A549 (cell line): Measurements from ENCODE around the gene MGRN1.

Experiments
- BHLHE40 ChIP-seq: IDR thresholded peaks from 2 replicates; pipeline ENCODE4 v1.6.1; 2012; ENCODE audit warnings: low read depth, low read length, inconsistent platforms
- CHD2 ChIP-seq: fragments of 150-350 bp; IDR thresholded peaks from 2 replicates; pipeline ENCODE4 v1.6.1; 2014; ENCODE audit warnings: low read length; ENCODE audit not compliant: partially characterized antibody
- EHF ChIP-seq: fragments of 250-450 bp; sonication (Bioruptor Pico); IDR thresholded peaks from 2 replicates; pipeline ENCODE4 v1.5.0; 2020; ENCODE audit warnings: mild to moderate bottlenecking
- EHMT2 ChIP-seq: fragments of 200-600 bp; sonication (generic); IDR thresholded peaks from 2 replicates; pipeline ENCODE4 v1.6.1; 2016; ENCODE audit warnings: antibody characterized with exemption, low read depth, mild to moderate bottlenecking, moderate library complexity
- EP300 ChIP-seq, 2 experiments: fragments of >200 bp; sonication (Bioruptor Twin); formaldehyde crosslinking; IDR thresholded peaks; 2 replicates in 1 of 2; 3 replicates in 1 of 2; pipeline ENCODE4 v1.6.1; 2016 to 2017
- JUN ChIP-seq, 2 experiments: fragments of >200 bp; sonication (Bioruptor Twin); formaldehyde crosslinking; IDR thresholded peaks; 2 replicates in 1 of 2; 3 replicates in 1 of 2; pipeline ENCODE4 v1.6.1; 2016 to 2017
- KDM1A ChIP-seq: fragments of 200-600 bp; sonication (generic); IDR thresholded peaks from 2 replicates; pipeline ENCODE4 v1.6.1; 2016; ENCODE audit warnings: low read depth, mild to moderate bottlenecking
- POLR2A ChIP-seq: IDR thresholded peaks from 2 replicates; pipeline ENCODE4 v1.6.1; 2012; ENCODE audit warnings: mild to moderate bottlenecking, low read length
- RNF2 ChIP-seq: fragments of 200-600 bp; sonication (generic); IDR thresholded peaks from 2 replicates; pipeline ENCODE4 v1.6.1; 2016; ENCODE audit warnings: low read depth, mild to moderate bottlenecking, antibody characterized with exemption, moderate library complexity, borderline replicate concordance
- USF2 ChIP-seq: fragments of 450-650 bp; IDR thresholded peaks from 2 replicates; pipeline ENCODE4 v1.6.1; 2014; ENCODE audit warnings: antibody characterized with exemption
- TF ChIP-seq, protein P1 (sequence below): fragments of >200 bp; sonication (Bioruptor Twin); formaldehyde crosslinking; IDR thresholded peaks from 3 replicates; pipeline ENCODE4 v1.5.1; 2016
- TF ChIP-seq, protein P2 (sequence below): fragments of 150-350 bp; IDR thresholded peaks from 2 replicates; pipeline ENCODE4 v1.6.1; 2014; ENCODE audit warnings: low read depth, mild to moderate bottlenecking, low read length

GRCh38 chr16:4612474-4612931, 12.1 kb upstream of the MGRN1 start:
- no peak for TF ChIP-seq BHLHE40
- TF ChIP-seq, protein P1, sequence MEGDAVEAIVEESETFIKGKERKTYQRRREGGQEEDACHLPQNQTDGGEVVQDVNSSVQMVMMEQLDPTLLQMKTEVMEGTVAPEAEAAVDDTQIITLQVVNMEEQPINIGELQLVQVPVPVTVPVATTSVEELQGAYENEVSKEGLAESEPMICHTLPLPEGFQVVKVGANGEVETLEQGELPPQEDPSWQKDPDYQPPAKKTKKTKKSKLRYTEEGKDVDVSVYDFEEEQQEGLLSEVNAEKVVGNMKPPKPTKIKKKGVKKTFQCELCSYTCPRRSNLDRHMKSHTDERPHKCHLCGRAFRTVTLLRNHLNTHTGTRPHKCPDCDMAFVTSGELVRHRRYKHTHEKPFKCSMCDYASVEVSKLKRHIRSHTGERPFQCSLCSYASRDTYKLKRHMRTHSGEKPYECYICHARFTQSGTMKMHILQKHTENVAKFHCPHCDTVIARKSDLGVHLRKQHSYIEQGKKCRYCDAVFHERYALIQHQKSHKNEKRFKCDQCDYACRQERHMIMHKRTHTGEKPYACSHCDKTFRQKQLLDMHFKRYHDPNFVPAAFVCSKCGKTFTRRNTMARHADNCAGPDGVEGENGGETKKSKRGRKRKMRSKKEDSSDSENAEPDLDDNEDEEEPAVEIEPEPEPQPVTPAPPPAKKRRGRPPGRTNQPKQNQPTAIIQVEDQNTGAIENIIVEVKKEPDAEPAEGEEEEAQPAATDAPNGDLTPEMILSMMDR = no peak
- no peak for TF ChIP-seq RNF2
- TF ChIP-seq CHD2 = no peak
- TF ChIP-seq EHF (CRISPR knock-in tag) = no peak
- TF ChIP-seq POLR2A = no peak
- no peak for TF ChIP-seq JUN (IDR thresholded peaks at IDR 0.05)
- TF ChIP-seq EHMT2 = no peak
- no peak for TF ChIP-seq KDM1A
- no peak for TF ChIP-seq USF2
- TF ChIP-seq, protein P2, sequence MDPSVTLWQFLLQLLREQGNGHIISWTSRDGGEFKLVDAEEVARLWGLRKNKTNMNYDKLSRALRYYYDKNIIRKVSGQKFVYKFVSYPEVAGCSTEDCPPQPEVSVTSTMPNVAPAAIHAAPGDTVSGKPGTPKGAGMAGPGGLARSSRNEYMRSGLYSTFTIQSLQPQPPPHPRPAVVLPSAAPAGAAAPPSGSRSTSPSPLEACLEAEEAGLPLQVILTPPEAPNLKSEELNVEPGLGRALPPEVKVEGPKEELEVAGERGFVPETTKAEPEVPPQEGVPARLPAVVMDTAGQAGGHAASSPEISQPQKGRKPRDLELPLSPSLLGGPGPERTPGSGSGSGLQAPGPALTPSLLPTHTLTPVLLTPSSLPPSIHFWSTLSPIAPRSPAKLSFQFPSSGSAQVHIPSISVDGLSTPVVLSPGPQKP = no peak
- no peak for TF ChIP-seq EP300 (IDR thresholded peaks at IDR 0.05)
